Smooth muscle cell (in vitro differentiated cells): ENCODE measurements around the gene YEATS2. TPM values are rescaled to one million over a fixed set of nuclear protein-coding genes. Genes with fewer than 3 reads are reported as not detected.

Experiments
- DNase-seq: peaks from one replicate; lab custom pipeline; 2025; ENCODE audit not compliant: unreplicated experiment; lab: John Stamatoyannopoulos, UW
- H2AFZ ChIP-seq: fragments of 200-600 bp; sonication (generic); 2 replicates; pipeline ENCODE4 v1.6.0; 2016; ENCODE audit warnings: antibody characterized with exemption, low read depth, mild to moderate bottlenecking
- H3F3A ChIP-seq: fragments of 200-600 bp; sonication (generic); 2 replicates; pipeline ENCODE4 v1.6.0; 2017; ENCODE audit warnings: antibody characterized with exemption, low read depth
- H3K27ac ChIP-seq: fragments of 200-600 bp; sonication (generic); 2 replicates; pipeline ENCODE4 v1.5.1; 2016; ENCODE audit warnings: low read depth, mild to moderate bottlenecking
- H3K27me3 ChIP-seq: fragments of 200-600 bp; sonication (generic); 2 replicates; pipeline ENCODE4 v1.6.1; 2016; ENCODE audit warnings: low read depth, mild to moderate bottlenecking
- H3K36me3 ChIP-seq: fragments of 200-600 bp; sonication (generic); 2 replicates; pipeline ENCODE4 v1.5.1; 2016; ENCODE audit warnings: low read depth
- H3K4me1 ChIP-seq: fragments of 200-600 bp; sonication (generic); 2 replicates; pipeline ENCODE4 v1.5.1; 2016; ENCODE audit warnings: low read depth
- H3K4me2 ChIP-seq: fragments of 200-600 bp; sonication (generic); 2 replicates; pipeline ENCODE4 v1.6.0; 2016; ENCODE audit warnings: mild to moderate bottlenecking
- H3K4me3 ChIP-seq: fragments of 200-600 bp; sonication (generic); 2 replicates; pipeline ENCODE4 v1.5.1; 2016; ENCODE audit warnings: mild to moderate bottlenecking
- H3K79me2 ChIP-seq: fragments of 200-600 bp; sonication (generic); 2 replicates; pipeline ENCODE4 v1.6.0; 2016; ENCODE audit warnings: low read depth, mild to moderate bottlenecking
- H3K9ac ChIP-seq: fragments of 200-600 bp; sonication (generic); 2 replicates; pipeline ENCODE4 v1.6.0; 2016; ENCODE audit warnings: low read depth
- H3K9me3 ChIP-seq: fragments of 200-600 bp; sonication (generic); replicated peaks from 2 replicates; pipeline ENCODE4 v1.5.1; 2016; ENCODE audit warnings: low read depth
- H4K20me1 ChIP-seq: fragments of 200-600 bp; sonication (generic); 2 replicates; pipeline ENCODE4 v1.6.0; 2016; ENCODE audit warnings: low read depth
- CTCF ChIP-seq: fragments of 200-600 bp; sonication (generic); IDR thresholded peaks from 2 replicates; pipeline ENCODE4 v1.5.1; 2017; ENCODE audit warnings: borderline replicate concordance, mild to moderate bottlenecking, antibody characterized with exemption; ENCODE audit not compliant: insufficient read depth, poor library complexity, severe bottlenecking
- WGBS: methylation state at CpG from one replicate; pipeline ENCODE4 v1.1.7; 2016; ENCODE audit warnings: low lambda C conversion rate; 5-methylcytosine and 5-hydroxymethylcytosine counted together
- polyA plus RNA-seq: library from polyadenylated mRNA; unstranded; fragments of >200 nt; fragmentation: Nextera tagmentation; extraction: Ambion mirVana; gene quantifications from 2 replicates; pipeline ENCODE4 v1.2.1, GENCODE V29; 2016
- total RNA-seq: library from RNA; depleted of rRNA; stranded (reverse); fragments of >200 nt; gene quantifications from 2 replicates; pipeline ENCODE4 v1.2.3, GENCODE V29; 2014

Gene YEATS2
- total and polyA plus RNA-seq, 2 experiments from 2014 or later: 19.9 to 30.4 TPM

DNA sequence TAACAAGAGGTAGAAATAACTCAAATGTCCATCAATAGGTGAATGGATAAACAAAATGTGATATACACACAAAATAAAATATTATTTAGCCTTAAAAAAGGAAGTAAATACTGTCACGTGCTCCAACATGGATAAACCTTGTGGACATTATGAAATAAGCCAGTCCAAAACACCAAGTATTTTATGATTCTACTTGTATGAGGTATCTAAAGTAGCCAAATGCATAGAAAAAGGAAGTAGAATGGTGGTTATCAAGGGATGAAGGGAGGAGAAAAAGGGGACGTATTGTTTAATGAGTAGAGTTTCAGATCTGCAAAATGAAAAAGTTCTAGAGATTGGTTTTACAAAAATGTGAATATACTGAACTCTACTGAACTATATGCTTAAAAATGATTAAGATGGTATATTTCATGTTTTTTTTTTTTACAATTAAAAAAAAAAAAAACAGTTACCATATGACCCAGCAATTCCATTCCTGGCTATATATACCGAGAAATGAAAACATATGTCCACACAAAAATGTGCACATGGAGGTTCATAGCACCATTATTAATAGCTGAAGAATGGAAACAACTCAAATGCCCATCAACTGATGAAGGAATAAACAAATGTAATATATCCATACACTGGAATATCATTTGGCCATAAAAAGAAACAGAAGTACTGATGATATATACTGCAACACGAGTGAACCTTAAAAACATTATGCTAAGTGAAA is 156.9 kb downstream of the YEATS2 start:
- H3K4me2 ChIP-seq: no peak overlapping the region

DNA sequence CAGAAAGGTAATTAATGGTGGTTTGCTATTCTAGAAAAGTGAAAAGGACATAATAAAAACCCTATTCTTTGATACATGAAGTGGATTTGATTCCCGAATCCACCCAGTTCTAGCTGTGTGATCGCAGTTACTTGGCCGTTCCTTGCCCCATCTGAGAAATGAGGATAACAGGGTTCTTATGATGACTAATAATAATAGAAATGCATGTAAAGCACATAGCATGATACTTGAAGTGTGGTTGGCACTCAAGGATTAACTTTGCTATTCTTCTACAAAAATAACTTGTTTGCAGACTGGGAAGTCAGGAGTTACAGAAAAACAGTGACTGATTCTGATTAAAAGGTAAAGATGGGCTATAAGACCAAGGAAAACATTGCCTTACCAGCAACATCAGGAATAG is 160.3 kb downstream of the YEATS2 start:
- no peaks in the 10 kb centered on the region for H3F3A ChIP-seq
- H3K27ac ChIP-seq: no peak overlapping the region

More for the DNA sequence above, 156.9 kb downstream of the YEATS2 start:
- Histone ChIP-seq H3K9ac (no peak overlapping the region), H3K27me3 (no peaks in the 10 kb centered on the region), H3K4me3 (no peak overlapping the region), H2AFZ (no peak overlapping the region), H3K36me3 (peaks cover 6% of the 10 kb centered on the region), H3K27ac (no peak overlapping the region), H3F3A (no peaks in the 10 kb centered on the region), H3K4me1 (no peaks in the 10 kb centered on the region), H3K9me3 (no peaks in the 10 kb centered on the region), H3K79me2 (peaks cover 21% of the 10 kb centered on the region), H4K20me1 (peaks cover 13% of the 10 kb centered on the region)
- WGBS: 97% methylated on average over 4 of the region's 4 CpGs
- no peak for TF ChIP-seq CTCF
- no peak for DNase-seq

More for the DNA sequence above, 160.3 kb downstream of the YEATS2 start:
- Histone ChIP-seq H3K27me3 (no peaks in the 10 kb centered on the region), H2AFZ (no peak overlapping the region), H3K4me2 (no peak overlapping the region), H3K4me1 (no peaks in the 10 kb centered on the region), H3K79me2 (peaks cover 12% of the 10 kb centered on the region), H3K9ac (no peak overlapping the region), H3K4me3 (no peak overlapping the region), H3K36me3 (peaks cover 26% of the 10 kb centered on the region), H4K20me1 (peaks cover 10% of the 10 kb centered on the region), H3K9me3 (no peaks in the 10 kb centered on the region)
- WGBS: 94% methylated on average over 3 of the region's 3 CpGs
- no peak for TF ChIP-seq CTCF
- DNase-seq: no peak

Other genes with a start within 250 kb of the YEATS2 start
- gene KLHL6, start 142.1 kb upstream of the YEATS2 start, total RNA-seq: 0.22 and 0.40 TPM in 2 replicates
- not detected in 2 replicates for gene KLHL6, start 142.1 kb upstream of the YEATS2 start, polyA plus RNA-seq
- gene KLHL24, start 62.2 kb upstream of the YEATS2 start, total RNA-seq: 71.5 and 103 TPM in 2 replicates
- 11.0 and 15.6 TPM in 2 replicates for gene KLHL24, start 62.2 kb upstream of the YEATS2 start, polyA plus RNA-seq
- 2.4 TPM in 1 of 2 replicates, not detected in the other for gene MAP6D1, start 127.8 kb downstream of the YEATS2 start, total RNA-seq
- gene MAP6D1, start 127.8 kb downstream of the YEATS2 start, polyA plus RNA-seq: 3.8 and 5.4 TPM in 2 replicates
- gene PARL, start 187.1 kb downstream of the YEATS2 start, total RNA-seq: 47.6 and 53.7 TPM in 2 replicates
- gene PARL, start 187.1 kb downstream of the YEATS2 start, polyA plus RNA-seq: 79.3 and 79.6 TPM in 2 replicates